HG03521 (cell line): ENCODE data around the gene TUBB4B.
"Not testable (repeated sequence)": the region's sequence is repeated elsewhere in the genome, so short reads cannot be mapped to it uniquely, and the experiment has no call there.

ENCODE experiments used
- ATAC-seq: cut with Tn5 transposase; IDR thresholded peaks from one replicate; pipeline ENCODE4 v1.9.1; 2021; ENCODE audit warnings: mild to moderate bottlenecking, moderate library complexity; ENCODE audit not compliant: unreplicated experiment

TUBB4B gene

DNA sequence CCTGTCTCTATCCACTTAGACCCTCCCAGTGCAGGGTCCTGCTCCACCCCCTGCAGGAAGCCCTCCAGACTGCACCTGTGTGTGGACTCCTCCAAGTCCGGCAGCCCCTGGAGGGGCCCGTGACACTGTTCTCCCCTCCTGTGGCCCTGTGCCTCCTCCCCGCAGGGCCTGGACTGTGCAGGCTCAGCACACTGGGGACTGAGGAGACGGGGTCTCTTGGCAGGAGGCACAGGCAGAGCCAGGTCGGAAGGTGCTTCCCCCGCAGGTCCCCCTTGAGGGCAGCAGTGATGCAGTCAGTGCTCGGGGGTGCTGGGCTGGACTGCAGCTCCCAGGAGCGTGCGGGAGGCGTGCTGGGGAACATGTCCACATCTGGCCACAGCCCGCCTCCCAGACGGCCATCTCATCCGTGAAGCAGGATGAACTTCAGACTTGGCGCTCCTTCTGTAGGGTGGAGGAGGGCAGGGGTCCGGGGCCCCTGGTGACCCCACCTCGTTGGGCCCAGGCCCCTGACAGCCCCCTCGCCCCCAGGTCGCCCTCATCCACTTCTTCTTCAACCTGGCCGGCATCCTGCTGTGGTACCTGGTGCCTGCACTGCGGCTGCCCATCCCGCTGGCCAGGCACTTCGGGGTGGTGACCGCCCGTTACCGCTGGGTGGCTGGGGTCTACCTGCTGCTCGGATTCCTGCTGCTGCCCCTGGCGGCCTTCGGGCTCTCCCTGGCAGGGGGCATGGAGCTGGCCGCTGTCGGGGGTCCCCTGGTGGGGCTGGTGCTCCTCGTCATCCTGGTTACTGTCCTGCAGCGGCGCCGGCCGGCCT, 5.5 kb upstream of the TUBB4B start:
- ATAC-seq = no peak

- ATAC-seq = no peak
These were observed 4.7 kb upstream of the TUBB4B start for GRCh38 chr9:137236238-137236935.

DNA sequence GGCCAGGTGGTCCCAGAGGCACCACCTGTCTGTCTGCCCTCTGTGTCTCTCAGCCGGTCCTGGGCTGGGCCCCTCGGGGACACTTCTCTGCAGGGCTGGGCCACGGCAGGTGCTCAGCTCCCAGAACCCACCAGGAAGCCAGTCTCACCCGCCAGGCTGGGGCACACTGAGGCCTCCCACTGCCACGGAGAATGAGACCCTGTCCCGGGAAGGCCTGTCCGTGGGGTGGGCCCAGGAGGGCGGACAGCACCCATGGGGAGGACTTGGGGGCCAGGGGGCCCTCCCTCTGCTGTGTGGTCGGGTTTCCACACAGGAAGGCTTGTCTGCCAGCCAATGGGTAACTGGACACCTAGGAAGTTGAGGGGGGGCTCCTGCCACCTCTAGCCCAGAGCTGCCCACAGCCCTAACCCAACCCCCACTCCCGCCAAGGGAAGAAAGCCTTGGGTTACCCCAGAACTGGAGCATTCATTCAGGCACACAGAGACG, 4.1 kb upstream of the TUBB4B start:
- no peak for ATAC-seq

DNA sequence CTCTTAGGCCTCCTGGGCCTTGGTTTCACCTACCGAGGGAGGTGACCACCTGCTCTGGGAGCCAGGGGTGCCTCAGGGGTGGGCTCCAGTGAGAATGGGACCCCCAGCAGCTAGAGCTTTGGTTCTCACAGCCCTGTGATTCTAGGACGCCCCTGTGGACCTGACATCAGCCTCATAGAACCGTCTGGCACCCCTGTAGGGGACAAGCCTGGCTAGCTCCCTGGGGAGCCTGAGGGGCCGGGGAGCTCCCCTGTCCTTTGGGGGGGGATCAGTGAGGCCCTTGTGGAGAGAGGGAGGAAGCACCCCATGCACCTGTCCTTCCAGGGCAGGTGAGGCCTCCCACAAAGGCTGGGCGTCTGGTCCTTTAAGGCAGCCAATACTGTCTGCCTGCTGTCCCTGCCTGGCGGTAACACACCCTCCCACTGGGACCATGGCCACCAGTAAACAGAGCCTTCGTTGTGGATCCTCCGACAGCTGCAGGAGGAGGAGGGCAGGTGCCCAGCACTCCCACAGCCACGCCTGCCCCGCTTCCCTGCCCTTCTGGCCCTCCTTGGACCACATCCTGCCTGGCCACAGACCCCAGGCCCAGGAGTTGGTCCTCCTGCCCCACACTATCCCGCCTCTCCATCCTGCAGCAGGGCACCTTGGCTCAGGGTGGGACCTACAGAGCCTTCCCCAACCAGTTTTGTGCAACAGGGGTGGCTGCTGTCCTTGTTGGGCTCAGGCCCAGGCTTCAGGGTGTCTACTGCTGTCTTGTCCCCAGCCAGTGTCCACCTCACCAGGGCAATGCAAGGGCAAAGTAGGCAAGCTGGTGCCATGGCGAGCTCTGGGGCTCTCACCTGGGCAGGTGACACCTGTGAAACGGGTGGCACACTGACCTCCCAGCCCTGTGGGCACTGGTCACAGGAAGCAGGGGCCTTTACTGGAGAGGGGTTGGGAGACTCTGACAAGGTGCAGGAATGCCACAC, 3.0 kb upstream of the TUBB4B start:
- ATAC-seq = no peak

GRCh38 chr9:137239541-137240200, 1.4 kb upstream of the TUBB4B start:
- not testable (repeated sequence) for ATAC-seq

GRCh38 chr9:137240318-137240840, 708 bp upstream of the TUBB4B start:
- peak; percentile 21 for ATAC-seq

DNA sequence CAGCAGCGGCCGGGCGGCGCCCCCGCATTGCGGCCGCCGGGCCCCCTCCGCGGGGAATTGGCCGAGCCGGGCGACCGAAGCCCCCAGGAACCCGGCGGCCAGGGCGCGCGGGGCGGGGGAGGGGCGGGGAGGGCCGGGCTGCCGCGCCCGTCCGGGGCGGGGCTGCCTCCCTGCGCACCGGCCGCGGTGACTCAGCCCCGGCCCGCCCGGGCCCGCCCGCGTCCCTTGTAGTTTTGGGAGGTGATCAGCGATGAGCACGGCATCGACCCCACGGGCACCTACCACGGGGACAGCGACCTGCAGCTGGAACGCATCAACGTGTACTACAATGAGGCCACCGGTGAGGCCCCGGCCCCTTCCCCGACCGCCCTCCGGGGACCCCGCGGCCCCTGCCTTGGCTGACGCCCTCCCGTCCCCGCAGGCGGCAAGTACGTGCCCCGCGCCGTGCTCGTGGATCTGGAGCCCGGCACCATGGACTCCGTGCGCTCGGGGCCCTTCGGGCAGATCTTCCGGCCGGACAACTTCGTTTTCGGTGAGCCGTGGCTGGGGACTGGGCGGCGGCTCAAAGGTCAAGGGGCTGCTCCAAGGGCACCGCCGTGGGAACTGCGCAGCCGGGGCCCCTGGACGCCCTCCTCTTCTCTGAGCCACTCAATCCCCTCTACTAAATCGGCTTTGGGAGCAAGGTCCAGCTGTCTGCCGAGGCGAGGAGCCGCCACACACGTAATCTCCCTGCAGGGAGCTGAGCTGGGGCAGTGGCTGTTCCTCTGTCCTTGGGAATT, 592 bp downstream of the TUBB4B start:
- ATAC-seq = peak; percentile 2

- no peak for ATAC-seq
These were observed 1.4 kb downstream of the TUBB4B start for GRCh38 chr9:137242269-137243203.

GRCh38 chr9:137243266-137243625, 2.2 kb downstream of the TUBB4B start:
- not testable (repeated sequence) for ATAC-seq

DNA sequence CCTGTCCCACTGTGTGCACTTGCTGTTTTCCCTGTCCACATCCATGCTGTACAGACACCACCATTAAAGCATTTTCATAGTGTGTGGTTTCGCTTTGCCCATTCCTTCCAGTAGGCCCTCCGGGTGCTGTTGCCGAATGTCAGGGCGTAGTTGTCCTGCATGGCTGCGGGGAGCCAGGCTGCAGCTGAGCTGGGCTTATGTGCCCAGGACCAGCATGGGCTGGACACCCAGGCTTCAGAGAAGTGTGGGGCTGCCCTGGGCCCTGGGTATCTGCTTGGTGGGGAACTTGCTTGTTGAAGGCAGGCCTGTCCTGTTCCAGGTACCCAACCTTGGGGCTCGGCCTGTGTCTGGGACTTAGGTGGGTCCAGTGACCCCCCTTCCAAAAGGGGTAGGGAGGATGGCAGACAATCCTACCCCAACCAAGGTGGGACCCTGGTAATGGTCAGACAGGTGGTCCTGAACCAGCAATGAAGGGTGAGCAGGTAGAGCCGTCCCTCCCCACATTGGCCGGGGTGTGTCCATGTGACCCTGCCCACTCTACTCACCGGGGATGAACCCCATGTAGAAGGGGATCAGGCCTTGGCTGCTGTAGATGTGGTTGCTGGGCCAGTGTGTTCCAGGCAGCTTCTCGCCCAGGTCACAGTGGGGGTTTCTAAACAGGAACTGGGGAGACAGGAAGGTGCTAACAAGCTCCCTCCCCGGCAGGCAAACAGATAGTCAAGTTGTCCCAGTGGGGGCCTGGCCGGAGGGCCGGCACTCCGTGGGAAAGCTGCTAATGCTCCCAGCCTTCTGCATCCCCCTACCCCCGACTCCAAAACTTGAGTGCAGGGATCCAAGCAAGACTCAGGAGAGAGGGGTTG, 2.8 kb downstream of the TUBB4B start:
- no peak for ATAC-seq

- no peak for ATAC-seq
These were observed 3.7 kb downstream of the TUBB4B start for GRCh38 chr9:137244486-137245449.

DNA sequence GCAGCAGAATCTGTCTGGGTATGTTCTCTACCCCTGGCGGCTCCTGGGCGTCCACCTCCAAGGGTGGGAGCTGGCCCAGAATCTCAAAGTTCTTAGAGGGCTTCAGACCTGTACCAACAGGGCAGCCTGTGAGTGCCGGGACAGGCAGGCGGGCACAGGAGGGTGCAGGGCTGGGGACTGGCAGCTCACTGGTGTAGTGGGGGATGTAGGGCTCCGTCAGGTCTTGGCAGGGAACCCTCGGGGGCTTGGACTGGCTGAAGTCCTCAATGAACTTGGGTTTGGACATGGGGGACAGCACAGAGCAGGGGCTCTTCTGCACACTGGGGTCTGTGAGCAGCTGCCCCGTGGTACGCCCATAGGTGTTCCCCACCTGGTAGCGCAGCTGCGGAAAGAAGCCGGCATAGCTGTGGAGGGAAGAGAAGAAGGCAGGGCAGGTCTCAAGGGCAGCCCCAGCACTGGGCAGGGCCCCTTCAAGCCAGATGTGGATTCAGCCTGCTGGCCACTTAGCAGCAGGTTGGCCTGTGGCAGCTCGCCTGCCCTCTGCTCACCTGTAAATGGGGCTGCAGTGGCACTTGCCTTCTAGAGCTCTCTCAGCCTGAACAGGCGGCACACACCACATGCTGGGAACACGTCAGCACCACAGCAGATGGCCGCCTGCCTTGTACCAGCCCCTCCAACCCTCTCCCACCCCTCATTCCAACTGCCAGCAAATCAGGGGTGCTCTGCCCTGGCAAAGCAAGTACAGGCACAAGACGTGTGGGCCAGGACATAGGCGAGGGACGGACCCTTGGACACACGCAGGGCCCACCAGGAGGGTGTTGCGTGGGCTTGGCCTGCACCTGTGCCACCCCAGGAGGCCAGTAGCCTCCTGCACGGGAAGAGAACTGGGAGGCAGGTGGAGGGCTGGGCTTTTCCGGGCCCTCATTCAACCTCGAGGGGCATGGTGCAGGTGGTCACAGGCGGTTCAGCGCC, 4.6 kb downstream of the TUBB4B start:
- ATAC-seq = no peak

- no peak for ATAC-seq
These were observed 6.2 kb downstream of the TUBB4B start for GRCh38 chr9:137247135-137247915.

- ATAC-seq = no peak
These were observed 6.8 kb downstream of the TUBB4B start for GRCh38 chr9:137247916-137248175.
